DMS153 treated with DMSO at 0.1 percent for 48 hours (cell line): ENCODE measurements around the gene HSD17B7.
"Not testable (repeated sequence)": the region's sequence is repeated elsewhere in the genome, so short reads cannot be mapped to it uniquely, and the experiment has no call there.

Source experiments
- DNase-seq: peaks from one replicate; lab custom pipeline; 2025; ENCODE audit not compliant: unreplicated experiment; lab: John Stamatoyannopoulos, UW

The HSD17B7 gene, protein sequence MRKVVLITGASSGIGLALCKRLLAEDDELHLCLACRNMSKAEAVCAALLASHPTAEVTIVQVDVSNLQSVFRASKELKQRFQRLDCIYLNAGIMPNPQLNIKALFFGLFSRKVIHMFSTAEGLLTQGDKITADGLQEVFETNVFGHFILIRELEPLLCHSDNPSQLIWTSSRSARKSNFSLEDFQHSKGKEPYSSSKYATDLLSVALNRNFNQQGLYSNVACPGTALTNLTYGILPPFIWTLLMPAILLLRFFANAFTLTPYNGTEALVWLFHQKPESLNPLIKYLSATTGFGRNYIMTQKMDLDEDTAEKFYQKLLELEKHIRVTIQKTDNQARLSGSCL

DNA sequence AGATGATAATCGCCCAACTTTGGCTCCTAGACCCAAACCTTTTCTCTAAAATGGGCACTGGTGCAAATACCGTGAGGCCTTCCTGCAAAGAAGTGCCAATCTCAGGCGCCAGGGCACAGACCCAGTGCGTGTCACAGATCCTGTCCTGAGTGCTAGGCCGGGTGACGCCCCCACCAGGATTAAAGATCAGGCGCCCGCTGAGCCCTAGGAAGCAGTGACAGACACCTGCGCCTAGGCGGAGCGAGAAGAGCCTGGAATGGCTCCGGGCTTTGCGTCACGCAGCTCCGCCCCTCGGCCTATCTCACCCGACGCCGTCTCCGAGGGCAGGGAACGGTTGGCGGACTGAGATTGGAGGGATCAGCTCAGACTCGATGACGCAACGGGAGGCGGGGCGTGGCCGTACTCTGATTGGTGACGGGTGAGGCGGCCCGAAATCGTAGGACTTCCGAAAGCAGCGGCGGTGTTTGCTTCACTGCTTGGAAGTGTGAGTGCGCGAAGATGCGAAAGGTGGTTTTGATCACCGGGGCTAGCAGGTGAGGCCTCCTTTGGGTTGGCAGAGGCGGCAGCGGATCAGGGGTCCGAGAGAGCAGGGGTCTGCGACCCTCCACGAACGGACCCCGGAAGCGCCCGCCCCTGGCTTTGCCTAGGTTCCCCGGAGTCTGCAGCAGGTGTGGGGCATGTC, at the start of gene HSD17B7:
HSD17B7 (plus strand) TSS at position 400 of the 682 bp plus-strand sequence; CDS start at position 499, 99 bp downstream.
- peak; percentile 74 for DNase-seq

GRCh38 chr1:162740755-162741154, 49.7 kb upstream of the HSD17B7 start:
- no peak for DNase-seq

DNA sequence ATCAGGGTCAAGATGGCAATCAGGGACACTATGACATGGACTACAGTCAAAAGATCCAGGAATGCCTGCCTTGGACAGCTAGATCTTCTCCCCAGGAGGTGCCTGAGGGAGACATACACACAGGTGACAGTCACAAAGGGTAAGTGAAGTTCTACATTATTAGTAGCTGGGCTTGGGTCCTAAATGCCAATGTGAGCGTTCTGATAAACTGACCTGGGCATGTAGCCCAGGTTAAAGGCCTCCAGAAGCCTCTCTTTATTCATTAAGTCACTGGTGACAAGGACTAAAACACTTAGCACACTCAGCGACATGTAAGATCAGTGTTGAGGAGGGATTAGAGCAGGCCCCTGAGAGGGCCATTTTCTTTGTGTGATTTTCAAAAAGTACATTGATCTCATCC, 48.9 kb upstream of the HSD17B7 start:
- no peak for DNase-seq

- DNase-seq, result not testable (repeated sequence)
Observed at GRCh38 chr1:162746264-162746942, 44.1 kb upstream of the HSD17B7 start.

DNA sequence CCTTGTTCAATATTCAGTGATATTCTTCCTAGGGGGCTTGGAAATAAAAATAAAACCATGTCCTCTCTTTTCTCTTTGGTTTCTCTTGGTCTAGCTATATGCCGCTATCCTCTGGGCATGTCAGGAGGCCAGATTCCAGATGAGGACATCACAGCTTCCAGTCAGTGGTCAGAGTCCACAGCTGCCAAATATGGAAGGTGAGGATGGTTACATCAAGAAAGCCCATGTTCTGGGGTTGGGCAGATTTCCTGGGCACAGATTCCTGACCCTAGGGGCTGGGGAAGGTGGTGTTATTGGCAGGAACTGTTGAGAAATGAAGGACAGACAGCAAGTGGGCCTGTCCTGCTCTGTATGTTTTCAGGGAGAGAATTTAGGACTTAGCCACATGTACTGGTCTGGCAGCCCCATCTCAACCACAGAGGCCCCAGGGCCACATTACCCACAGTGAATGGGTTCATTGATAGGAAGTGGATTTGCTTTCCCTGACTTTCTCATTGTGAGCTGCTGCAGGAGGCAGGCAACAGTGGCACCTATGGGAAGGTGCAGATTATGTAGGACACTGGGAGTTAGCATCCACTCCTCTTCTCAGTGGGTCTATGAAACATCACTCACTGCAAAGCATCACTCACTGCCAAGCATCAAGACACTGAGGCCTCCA, 37.4 kb upstream of the HSD17B7 start:
- no peak for DNase-seq

GRCh38 chr1:162753998-162754585, 36.4 kb upstream of the HSD17B7 start:
- no peak for DNase-seq

GRCh38 chr1:162755306-162755705, 35.2 kb upstream of the HSD17B7 start:
- DNase-seq, result no peak

- DNase-seq, result no peak
Observed at GRCh38 chr1:162756523-162756922, 34.0 kb upstream of the HSD17B7 start.

DNA sequence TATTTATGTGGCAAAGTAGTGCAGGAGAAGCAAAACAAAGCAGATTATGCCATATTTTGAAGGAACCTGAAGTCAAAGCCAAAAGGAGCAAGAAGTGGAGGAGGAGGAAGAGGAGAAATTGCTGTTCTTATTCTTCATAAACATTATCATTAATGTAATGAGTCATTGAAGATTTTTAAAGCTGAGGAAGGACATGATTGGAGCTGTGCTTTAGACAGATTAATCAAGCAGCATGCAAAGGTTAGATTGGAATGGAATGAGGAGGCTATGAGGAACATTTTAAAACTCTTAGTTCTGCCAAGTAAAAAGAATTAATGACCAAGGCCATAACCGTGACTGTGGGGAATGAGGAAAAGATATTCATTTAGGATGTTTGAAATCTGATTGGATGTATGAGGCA, 33.0 kb upstream of the HSD17B7 start:
- DNase-seq, result no peak

GRCh38 chr1:162765788-162766187, 24.7 kb upstream of the HSD17B7 start:
- DNase-seq, result no peak

- no peak for DNase-seq
Observed at GRCh38 chr1:162772571-162773154, 17.8 kb upstream of the HSD17B7 start.

DNA sequence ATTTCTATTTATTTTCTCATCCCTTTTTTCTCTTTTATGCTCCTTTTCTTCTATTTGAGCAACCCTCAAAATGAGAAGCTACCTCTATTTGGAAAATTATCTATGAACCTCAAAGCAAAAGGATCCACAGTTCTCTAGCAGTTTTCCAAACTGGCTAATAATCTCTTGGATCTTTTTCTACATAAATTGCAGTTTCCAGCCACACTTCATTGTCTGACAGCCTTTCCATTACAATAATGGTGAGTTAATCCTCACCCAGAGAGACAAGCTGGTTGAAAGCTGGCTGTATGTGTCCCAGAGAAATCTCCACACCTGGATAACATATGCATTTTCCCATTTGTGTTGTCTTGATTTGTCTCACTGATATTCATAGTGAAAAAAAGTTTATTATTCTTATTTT, 16.5 kb upstream of the HSD17B7 start:
- DNase-seq, result no peak

DNA sequence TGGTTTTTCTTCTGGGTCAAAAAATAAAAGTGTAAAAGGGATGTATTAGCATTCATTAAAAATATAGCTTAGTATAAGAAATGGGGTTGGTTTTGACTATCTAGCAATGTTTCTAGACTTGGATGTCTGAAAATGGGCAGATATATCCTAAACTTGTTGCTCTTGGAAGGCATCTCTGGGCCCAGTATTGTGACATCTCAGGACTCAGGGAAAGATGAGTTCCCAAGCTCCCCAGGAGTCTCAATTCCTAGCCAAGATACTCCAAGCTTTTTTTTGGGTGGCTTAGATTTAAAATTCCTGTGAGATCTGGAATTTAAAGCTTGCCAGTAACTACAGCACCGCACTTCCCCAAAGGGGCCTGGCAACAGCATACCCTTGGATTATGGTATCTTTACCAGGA, 11.5 kb upstream of the HSD17B7 start:
- DNase-seq, result no peak

DNA sequence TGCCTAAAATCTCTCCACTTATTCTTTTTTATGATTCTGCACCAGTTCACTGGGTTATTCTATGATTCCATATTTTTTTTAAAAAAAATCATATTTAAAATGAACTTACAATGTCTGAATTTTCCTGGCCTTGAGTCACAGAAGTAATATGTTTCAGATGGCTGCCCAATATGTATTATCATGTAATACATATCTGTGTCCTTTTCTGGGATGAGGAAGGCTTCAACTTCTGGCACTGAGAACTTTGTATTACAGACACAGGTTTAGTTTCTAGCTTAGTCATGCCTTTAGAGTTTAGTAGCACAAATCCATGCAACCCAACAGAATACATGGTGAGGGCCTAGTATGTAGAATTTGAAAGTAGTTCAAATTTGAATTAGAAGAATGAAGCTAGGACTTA, 7.8 kb upstream of the HSD17B7 start:
- no peak for DNase-seq

- not testable (repeated sequence) for DNase-seq
Observed at GRCh38 chr1:162784926-162785325, 5.6 kb upstream of the HSD17B7 start.

- DNase-seq, result not testable (repeated sequence)
Observed at GRCh38 chr1:162788783-162789182, 1.7 kb upstream of the HSD17B7 start.

GRCh38 chr1:162790985-162791357, 469 bp downstream of the HSD17B7 start:
- DNase-seq, result not testable (repeated sequence)

DNA sequence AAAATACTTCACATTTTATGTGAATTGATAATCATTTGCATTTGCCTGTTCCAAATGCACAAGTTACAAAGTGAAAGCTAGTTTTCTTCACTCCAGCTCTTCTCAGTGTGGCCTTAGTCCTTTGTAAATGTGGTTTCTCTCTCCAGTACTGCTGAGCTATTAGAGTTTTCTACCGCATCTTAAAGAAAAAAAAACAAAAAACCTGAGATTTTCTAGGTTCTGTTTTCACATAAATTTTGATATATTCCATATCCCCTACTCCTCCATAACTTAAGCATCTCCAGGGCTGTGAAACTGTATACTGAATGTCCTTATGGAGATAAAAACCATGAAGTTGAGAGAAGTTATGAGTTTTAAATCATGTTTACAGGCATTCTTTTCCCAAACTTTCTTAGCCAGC, 3.8 kb downstream of the HSD17B7 start:
- not testable (repeated sequence) for DNase-seq

DNA sequence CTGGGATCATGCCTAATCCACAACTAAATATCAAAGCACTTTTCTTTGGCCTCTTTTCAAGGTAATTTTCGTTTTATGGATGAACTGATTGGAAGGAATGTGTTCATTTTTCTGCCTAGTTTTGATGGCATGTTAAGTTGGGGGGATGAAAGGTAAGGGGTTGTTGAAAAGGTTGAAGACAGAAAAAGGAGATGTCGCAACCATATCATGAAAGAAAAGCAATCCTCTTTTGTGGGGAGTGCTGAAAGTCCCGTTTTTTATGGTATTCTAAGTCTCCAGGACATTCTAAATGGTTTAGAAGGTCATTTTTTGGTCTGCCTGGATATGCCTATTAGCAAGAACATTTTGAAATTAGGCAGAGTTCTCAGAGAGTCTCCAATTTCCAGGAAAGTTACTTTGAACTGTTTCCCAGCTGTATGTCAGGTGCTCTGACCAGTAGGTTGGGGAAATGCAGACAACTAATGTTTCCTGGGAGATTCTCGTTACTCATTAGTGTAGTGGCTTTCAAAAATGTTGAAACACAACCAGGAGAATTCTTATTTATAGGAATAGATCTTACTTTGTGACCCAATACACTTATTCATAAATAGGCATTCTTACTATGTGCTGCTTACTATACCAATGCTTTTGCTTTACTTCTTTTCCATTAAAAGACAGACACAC, 6.2 kb downstream of the HSD17B7 start:
- not testable (repeated sequence) for DNase-seq
